Lower lobe of right lung (tissue), 2 donors: ENCODE measurements around the gene KRTAP10-12. TPM values are rescaled to one million over a fixed set of nuclear protein-coding genes. Genes with fewer than 3 reads are reported as not detected.

Experiments used
- ATAC-seq, 2 donors: fragments of 200-7000 bp; cut with Tn5 transposase; one replicate each; pipeline ENCODE4 v1.9.1; 2020 to 2022; ENCODE audit warnings: mild to moderate bottlenecking in 2 of 2, moderate library complexity in 2 of 2
- DNase-seq: peaks from one replicate; pipeline ENCODE4 v3.0.0-alpha.2; 2020
- H3K27ac ChIP-seq: fragments of 200-600 bp; one replicate; pipeline ENCODE4 v1.8.0; 2022
- H3K27me3 ChIP-seq: fragments of 200-600 bp; one replicate; pipeline ENCODE4 v1.8.0; 2022; ENCODE audit warnings: low read depth
- H3K36me3 ChIP-seq: fragments of 200-600 bp; one replicate; pipeline ENCODE4 v1.8.0; 2022; ENCODE audit warnings: mild to moderate bottlenecking
- H3K4me1 ChIP-seq: fragments of 200-600 bp; one replicate; pipeline ENCODE4 v1.8.0; 2022
- H3K4me3 ChIP-seq: fragments of 200-600 bp; one replicate; pipeline ENCODE4 v1.8.0; 2022; ENCODE audit warnings: mild to moderate bottlenecking
- H3K9me3 ChIP-seq: fragments of 200-600 bp; one replicate; pipeline ENCODE4 v1.8.0; 2022
- CTCF ChIP-seq: fragments of 200-600 bp; IDR thresholded peaks from one replicate; pipeline ENCODE4 v1.8.0; 2022; ENCODE audit warnings: antibody characterized with exemption, mild to moderate bottlenecking
- intact Hi-C: fragments of 100-400 bp; cut with DNase I; formaldehyde crosslinking; loops from one replicate; pipeline ENCODE4 v1.11.0; 2022
- total RNA-seq: library from RNA; stranded (reverse); fragmentation: NEBNext Ultra II Directional; extraction: Animal tissue kit (Norgen Biotek cat#: 25700); gene quantifications from one replicate; pipeline ENCODE4 v1.2.1, GENCODE V29; 2021
- donor health status: DM: no; HTN: yes; CAD: no; lungs with severe emphysema.

The KRTAP10-12 gene
- total RNA-seq, 1 donor from 2014 or later = not detected

GRCh38 chr21:44718093-44718492 lies 21.1 kb downstream of the KRTAP10-12 start:
- no peak for TF ChIP-seq CTCF
- Histone ChIP-seq H3K9me3 (no peaks in the 10 kb centered on the region), H3K4me3 (no peak overlapping the region), H3K4me1 (no peaks in the 10 kb centered on the region), H3K36me3 (no peaks in the 10 kb centered on the region), H3K27me3 (peaks cover 39% of the 10 kb centered on the region), H3K27ac (no peak overlapping the region)
- DNase-seq (no peak), ATAC-seq (no peak)
- intact Hi-C loops = no loop called here

GRCh38 chr21:44718571-44718970 lies 21.6 kb downstream of the KRTAP10-12 start:
- TF ChIP-seq CTCF = no peak
- intact Hi-C loops = no loop called here
- H3K27me3 ChIP-seq = peaks cover 39% of the 10 kb centered on the region
- H3K4me3 ChIP-seq = no peak overlapping the region
- H3K27ac ChIP-seq = no peak overlapping the region
- DNase-seq = no peak
- ATAC-seq = no peak
- H3K4me1 ChIP-seq = no peaks in the 10 kb centered on the region
- H3K36me3 ChIP-seq = no peaks in the 10 kb centered on the region
- H3K9me3 ChIP-seq = no peaks in the 10 kb centered on the region

- H3K27ac ChIP-seq = no peak overlapping the region
- no peaks in the 10 kb centered on the region for H3K9me3 ChIP-seq
- no peak overlapping the region for H3K4me3 ChIP-seq
- no peak for ATAC-seq
- TF ChIP-seq CTCF = no peak
- intact Hi-C loops = no loop called here
- no peaks in the 10 kb centered on the region for H3K4me1 ChIP-seq
- H3K27me3 ChIP-seq = peaks cover 41% of the 10 kb centered on the region
- no peak for DNase-seq
- H3K36me3 ChIP-seq = no peaks in the 10 kb centered on the region
These were observed 23.2 kb downstream of the KRTAP10-12 start for GRCh38 chr21:44720170-44720569.

DNA sequence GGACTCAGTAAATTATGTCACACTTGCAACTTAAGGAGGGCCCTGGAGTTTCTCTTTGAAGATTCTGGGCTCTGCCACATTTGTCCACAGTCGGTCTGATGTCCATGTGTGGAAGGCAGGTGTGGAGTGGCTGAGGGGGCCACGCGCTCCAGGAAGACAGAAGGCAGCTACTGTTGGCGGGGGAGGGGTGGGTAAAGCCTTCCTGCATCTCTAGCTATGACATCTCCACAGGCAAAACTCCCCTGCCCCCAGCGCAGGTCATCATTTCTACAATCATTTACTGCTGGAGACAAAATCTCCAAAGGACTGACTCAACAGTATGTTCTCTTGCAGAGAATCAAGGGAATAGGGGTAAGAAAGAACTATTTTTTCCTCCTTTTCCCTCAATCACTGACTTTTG lies 25.8 kb downstream of the KRTAP10-12 start:
- no peak for DNase-seq
- peaks cover 63% of the 10 kb centered on the region for H3K27me3 ChIP-seq
- no peaks in the 10 kb centered on the region for H3K36me3 ChIP-seq
- no peak for TF ChIP-seq CTCF
- intact Hi-C loops = no loop called here
- H3K4me3 ChIP-seq = no peak overlapping the region
- ATAC-seq = no peak
- H3K9me3 ChIP-seq = no peaks in the 10 kb centered on the region
- no peaks in the 10 kb centered on the region for H3K4me1 ChIP-seq
- H3K27ac ChIP-seq = no peak overlapping the region

GRCh38 chr21:44723177-44724131 lies 26.5 kb downstream of the KRTAP10-12 start:
- Histone ChIP-seq H3K27me3 (peaks cover 66% of the 10 kb centered on the region), H3K36me3 (no peaks in the 10 kb centered on the region), H3K4me1 (no peaks in the 10 kb centered on the region), H3K27ac (no peak overlapping the region), H3K9me3 (no peaks in the 10 kb centered on the region), H3K4me3 (no peak overlapping the region)
- DNase-seq = no peak
- intact Hi-C loops = no loop called here
- ATAC-seq = peak in 1 of 2 donors; percentile 49
- TF ChIP-seq CTCF = no peak
